GM10248 (cell line): Measurements from ENCODE around the gene RRP36.
"Not testable (repeated sequence)": the region's sequence is repeated elsewhere in the genome, so short reads cannot be mapped to it uniquely, and the experiment has no call there.

Source experiments
- CTCF ChIA-PET: fragments of 300-600 bp; sonication (Branson Sonifier 250); formaldehyde crosslinking; extraction: SDS; loops from one replicate; lab custom pipeline; 2021; ENCODE audit warnings: antibody characterized with exemption; lab: Yijun Ruan, JAX
- POLR2A ChIA-PET: fragments of 350-650 bp; sonication (Branson Sonifier 250); formaldehyde crosslinking; extraction: SDS; loops from one replicate; lab custom pipeline; 2020; ENCODE audit warnings: antibody characterized with exemption; lab: Yijun Ruan, JAX
- DNase-seq: peaks from one replicate; pipeline ENCODE4 v3.0.0; 2012; ENCODE audit errors: extremely low spot score
- TF ChIP-seq, protein P1 (sequence below): IDR thresholded peaks from 2 replicates; pipeline ENCODE4 v1.5.1; 2012; ENCODE audit warnings: mild to moderate bottlenecking, low read depth; ENCODE audit errors: extremely low read depth, missing control alignments, control extremely low read depth

The RRP36 gene

DNA sequence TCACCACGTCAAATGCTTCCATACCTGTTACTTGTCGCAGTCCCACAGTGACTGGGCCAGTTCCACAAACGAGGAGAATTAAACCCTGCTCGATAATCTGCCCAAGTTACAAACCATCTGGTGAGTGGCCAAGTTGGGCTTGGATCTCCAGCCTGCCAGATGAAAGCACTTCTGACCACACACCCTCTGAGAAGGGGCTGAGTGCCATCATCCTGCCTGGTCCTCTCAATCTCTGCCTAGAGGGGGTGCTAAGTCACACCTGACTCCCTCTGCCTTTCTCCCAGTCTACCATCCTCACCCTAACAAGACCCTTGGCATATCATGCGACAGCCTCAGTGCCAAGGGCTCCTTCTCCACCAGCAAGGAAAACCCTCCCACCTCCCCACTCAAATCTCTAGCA, 15.8 kb downstream of the RRP36 start:
- TF ChIP-seq, protein P1, sequence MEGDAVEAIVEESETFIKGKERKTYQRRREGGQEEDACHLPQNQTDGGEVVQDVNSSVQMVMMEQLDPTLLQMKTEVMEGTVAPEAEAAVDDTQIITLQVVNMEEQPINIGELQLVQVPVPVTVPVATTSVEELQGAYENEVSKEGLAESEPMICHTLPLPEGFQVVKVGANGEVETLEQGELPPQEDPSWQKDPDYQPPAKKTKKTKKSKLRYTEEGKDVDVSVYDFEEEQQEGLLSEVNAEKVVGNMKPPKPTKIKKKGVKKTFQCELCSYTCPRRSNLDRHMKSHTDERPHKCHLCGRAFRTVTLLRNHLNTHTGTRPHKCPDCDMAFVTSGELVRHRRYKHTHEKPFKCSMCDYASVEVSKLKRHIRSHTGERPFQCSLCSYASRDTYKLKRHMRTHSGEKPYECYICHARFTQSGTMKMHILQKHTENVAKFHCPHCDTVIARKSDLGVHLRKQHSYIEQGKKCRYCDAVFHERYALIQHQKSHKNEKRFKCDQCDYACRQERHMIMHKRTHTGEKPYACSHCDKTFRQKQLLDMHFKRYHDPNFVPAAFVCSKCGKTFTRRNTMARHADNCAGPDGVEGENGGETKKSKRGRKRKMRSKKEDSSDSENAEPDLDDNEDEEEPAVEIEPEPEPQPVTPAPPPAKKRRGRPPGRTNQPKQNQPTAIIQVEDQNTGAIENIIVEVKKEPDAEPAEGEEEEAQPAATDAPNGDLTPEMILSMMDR, result no peak
- ChIA-PET POLR2A (interaction anchor here (0.6 kb wide), 1 partner anchor 14 kb away, joined by 4 read pairs; no protein-coding TSS in a partner anchor), CTCF (interaction anchor here (2.7 kb wide), 1 partner anchor 106 kb away, joined by 8 read pairs; no protein-coding TSS in a partner anchor)
- no peak for DNase-seq

- ChIA-PET POLR2A (interaction anchor here (0.6 kb wide), 1 partner anchor 14 kb away, joined by 4 read pairs; no protein-coding TSS in a partner anchor), CTCF (no interaction called here)
- TF ChIP-seq, protein P1, result no peak
- DNase-seq, result no peak
Measured at GRCh38 chr6:43037706-43038105, 16.3 kb downstream of the RRP36 start.

DNA sequence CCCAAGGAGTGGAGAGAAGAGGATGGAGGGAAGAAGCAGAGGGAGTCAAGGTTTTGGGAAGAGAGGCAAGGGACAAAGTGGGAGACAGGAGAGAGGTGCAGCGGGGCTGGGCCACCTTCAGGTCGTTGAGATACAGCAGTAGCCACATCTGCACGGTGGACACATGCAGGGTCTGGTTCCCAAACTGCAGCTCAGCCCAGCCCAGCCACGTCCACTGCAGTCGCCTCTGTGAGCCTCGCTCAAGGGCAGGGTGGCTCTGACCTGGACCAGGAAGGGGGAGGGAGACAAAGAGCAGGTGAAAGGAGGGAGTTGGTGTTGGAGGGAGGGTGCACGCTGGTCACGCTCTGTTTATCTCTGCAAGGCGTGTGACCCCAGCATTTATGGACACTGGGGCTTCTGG, 17.3 kb downstream of the RRP36 start:
- ChIA-PET POLR2A (interaction anchor here (1.6 kb wide), 1 partner anchor 10 kb away, joined by 3 read pairs; no protein-coding TSS in a partner anchor), CTCF (no interaction called here)
- DNase-seq, result no peak

GRCh38 chr6:43040542-43041257, 19.3 kb downstream of the RRP36 start:
- DNase-seq, result no peak
- POLR2A ChIA-PET, result no interaction called here
- CTCF ChIA-PET, result interaction anchor here (1.1 to 1.2 kb wide), 3 partner anchors 11 to 17 kb away, joined by 3 read pairs; no protein-coding TSS in a partner anchor
- TF ChIP-seq, protein P1, result no peak

More for the DNA sequence above, 17.3 kb downstream of the RRP36 start:
- TF ChIP-seq, protein P1, result no peak

- POLR2A ChIA-PET, result not testable (repeated sequence)
- CTCF ChIA-PET, result interaction anchor here (1.2 kb wide), 1 partner anchor 18 kb away, joined by 3 read pairs; no protein-coding TSS in a partner anchor
Measured at GRCh38 chr6:43041475-43041874, 20.1 kb downstream of the RRP36 start.

GRCh38 chr6:43043310-43043709, 21.9 kb downstream of the RRP36 start:
- POLR2A ChIA-PET, result no interaction called here
- TF ChIP-seq, protein P1, result no peak

More at GRCh38 chr6:43041475-43041874, 20.1 kb downstream of the RRP36 start:
- not testable (repeated sequence) for DNase-seq

More at GRCh38 chr6:43043310-43043709, 21.9 kb downstream of the RRP36 start:
- CTCF ChIA-PET, result interaction anchor here (1.3 kb wide), 1 partner anchor 10 kb away, joined by 3 read pairs; the partner anchor contains the start of gene CUL7
- no peak for DNase-seq
